HG03108 (cell line): Measurements from ENCODE around the gene WDR93.

Experiments
- ATAC-seq: cut with Tn5 transposase; IDR thresholded peaks from one replicate; pipeline ENCODE4 v1.9.1; 2021; ENCODE audit warnings: moderate library complexity; ENCODE audit not compliant: unreplicated experiment

WDR93 gene

GRCh38 chr15:89747708-89748682 is 57.4 kb downstream of the WDR93 start:
- ATAC-seq = no peak

- no peak for ATAC-seq
Observed at GRCh38 chr15:89749054-89749453, 58.4 kb downstream of the WDR93 start.

GRCh38 chr15:89749526-89749925 is 58.9 kb downstream of the WDR93 start:
- ATAC-seq = no peak

- ATAC-seq = no peak
Observed at GRCh38 chr15:89749951-89750559, 59.4 kb downstream of the WDR93 start.

GRCh38 chr15:89750560-89751542 is 60.2 kb downstream of the WDR93 start, which contains the start of gene MESP1:
TSS of gene MESP1 (minus strand) at chr15:89751249. CDS start at chr15:89751231, 18 bp downstream.
- ATAC-seq = peak; percentile 91

GRCh38 chr15:89751748-89752147 is 61.1 kb downstream of the WDR93 start:
- no peak for ATAC-seq

GRCh38 chr15:89753855-89754254 is 63.2 kb downstream of the WDR93 start:
- ATAC-seq = no peak

- ATAC-seq = no peak
Observed at GRCh38 chr15:89754361-89755154, 63.9 kb downstream of the WDR93 start.

GRCh38 chr15:89755701-89756100 is 65.1 kb downstream of the WDR93 start:
- ATAC-seq = no peak

GRCh38 chr15:89756897-89757296 is 66.3 kb downstream of the WDR93 start:
- ATAC-seq = no peak

GRCh38 chr15:89758283-89758682 is 67.7 kb downstream of the WDR93 start:
- ATAC-seq = no peak

- ATAC-seq = no peak
Observed at GRCh38 chr15:89758981-89759380, 68.4 kb downstream of the WDR93 start.

GRCh38 chr15:89759835-89760234 is 69.2 kb downstream of the WDR93 start:
- ATAC-seq = no peak

- no peak for ATAC-seq
Observed at GRCh38 chr15:89760303-89761008, 69.8 kb downstream of the WDR93 start.

- ATAC-seq = peak; percentile 84
Observed at GRCh38 chr15:89761009-89761831, 70.6 kb downstream of the WDR93 start.

GRCh38 chr15:89761929-89762328 is 71.3 kb downstream of the WDR93 start:
- ATAC-seq = no peak

GRCh38 chr15:89765694-89766093 is 75.1 kb downstream of the WDR93 start:
- ATAC-seq = no peak
